HEK293 (cell line): Measurements from ENCODE around the gene TMEM145.

Experiments used
- CTCF ChIA-PET: fragments of 350-600 bp; formaldehyde crosslinking; extraction: SDS; loops from one replicate; lab custom pipeline; 2021; ENCODE audit warnings: antibody characterized with exemption; lab: Yijun Ruan, JAX
- POLR2A ChIA-PET: fragments of 300-600 bp; formaldehyde crosslinking; extraction: SDS; loops from one replicate; lab custom pipeline; 2020; ENCODE audit warnings: antibody characterized with exemption, inconsistent platforms; lab: Yijun Ruan, JAX
- H3K27ac ChIP-seq: fragments of 200-500 bp; sonication (Bioruptor generic); 2 replicates; pipeline ENCODE4 v1.5.1; 2014; ENCODE audit warnings: low read depth, low read length, control low read depth, inconsistent platforms; ENCODE audit errors: extremely low read depth
- H3K36me3 ChIP-seq, 2 experiments: fragments of 200-500 bp in 1 of 2; sonication (Bioruptor generic) in 1 of 2; 1 replicate in 1 of 2; 2 replicates in 1 of 2; pipeline ENCODE4 v1.5.1; 2014 to 2017; ENCODE audit warnings: inconsistent platforms in 2 of 2, low read length in 2 of 2; ENCODE audit not compliant: control insufficient read depth in 2 of 2, insufficient read depth in 1 of 2
- H3K4me1 ChIP-seq: fragments of 200-500 bp; sonication (Bioruptor generic); 2 replicates; pipeline ENCODE4 v1.5.1; 2014; ENCODE audit warnings: mild to moderate bottlenecking, low read length, inconsistent platforms; ENCODE audit not compliant: control insufficient read depth, insufficient read depth
- H3K4me3 ChIP-seq: 2 replicates; pipeline ENCODE4 v1.5.1; 2011; ENCODE audit warnings: low read depth, mild to moderate bottlenecking, control low read depth, low read length, moderate library complexity
- H3K9me3 ChIP-seq: fragments of 200-500 bp; sonication (Bioruptor generic); 2 replicates; pipeline ENCODE4 v1.5.1; 2014; ENCODE audit warnings: low read depth, low read length, inconsistent platforms; ENCODE audit not compliant: control insufficient read depth, insufficient read depth
- BCL6B ChIP-seq: fragments of 450-650 bp; formaldehyde crosslinking; IDR thresholded peaks from 2 replicates; pipeline ENCODE4 v1.5.1; 2017; ENCODE audit warnings: missing biosample characterization, missing genetic modification characterization
- PATZ1 ChIP-seq: fragments of 450-650 bp; formaldehyde crosslinking; IDR thresholded peaks from 2 replicates; pipeline ENCODE4 v1.5.1; 2016; ENCODE audit warnings: missing biosample characterization, missing genetic modification characterization
- ZIC2 ChIP-seq: fragments of 450-650 bp; formaldehyde crosslinking; IDR thresholded peaks from 2 replicates; pipeline ENCODE4 v1.5.1; 2016; ENCODE audit warnings: missing biosample characterization, missing genetic modification characterization
- ZNF280D ChIP-seq: fragments of 450-650 bp; formaldehyde crosslinking; IDR thresholded peaks from 2 replicates; pipeline ENCODE4 v1.5.1; 2016; ENCODE audit warnings: missing biosample characterization, missing genetic modification characterization
- ZNF341 ChIP-seq: fragments of 450-650 bp; formaldehyde crosslinking; IDR thresholded peaks from 2 replicates; pipeline ENCODE4; 2016; ENCODE audit warnings: low read depth, missing biosample characterization, missing genetic modification characterization
- ZNF501 ChIP-seq: fragments of 450-650 bp; formaldehyde crosslinking; IDR thresholded peaks from 2 replicates; pipeline ENCODE4 v1.5.1; 2016; ENCODE audit warnings: missing biosample characterization, missing genetic modification characterization
- TF ChIP-seq, protein P1 (sequence below): fragments of 450-650 bp; formaldehyde crosslinking; IDR thresholded peaks from 2 replicates; pipeline ENCODE4 v1.5.1; 2016; ENCODE audit warnings: missing biosample characterization, missing genetic modification characterization, borderline replicate concordance

The TMEM145 gene

DNA sequence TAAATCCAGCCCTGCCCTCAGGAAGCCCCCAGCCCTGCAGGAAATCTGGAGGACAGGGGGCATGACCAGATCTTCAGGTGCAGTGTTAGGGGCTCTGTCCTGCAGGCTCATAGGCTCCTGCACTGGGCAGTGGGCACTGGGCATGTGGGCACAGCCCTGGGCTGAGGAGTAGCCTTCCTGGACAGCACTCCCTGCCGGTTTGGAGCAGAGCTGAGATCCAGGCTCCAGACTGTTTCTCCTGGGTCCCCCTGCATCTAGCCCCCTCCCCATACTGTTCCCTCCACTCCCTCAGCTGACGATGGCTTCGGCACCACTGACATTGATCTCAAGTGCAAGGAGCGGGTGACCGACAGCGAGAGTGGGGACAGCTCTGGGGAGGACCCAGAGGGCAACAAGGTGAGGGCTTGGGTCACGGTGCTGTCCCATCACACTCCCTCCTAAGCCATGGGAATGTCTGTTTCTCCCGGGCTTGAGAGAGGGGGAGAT lies 23.5 kb upstream of the TMEM145 start:
- no peak overlapping the region for H3K27ac ChIP-seq
- no peak overlapping the region for H3K4me3 ChIP-seq
- peaks cover 8 to 80% of the 10 kb centered on the region in 2 experiments; a peak in 2 of 3 replicates for H3K36me3 ChIP-seq
- POLR2A ChIA-PET, result interaction anchor here (0.5 to 1.4 kb wide), 2 partner anchors 19 to 90 kb away, joined by 3 to 7 read pairs; no protein-coding TSS in a partner anchor
- CTCF ChIA-PET, result interaction anchor here (0.5 to 3.6 kb wide), 4 partner anchors 12 to 149 kb away, joined by 3 to 16 read pairs (median 3); no protein-coding TSS in a partner anchor
- TF ChIP-seq ZIC2 (tag by site-specific recombination) (peak; percentile 5; the same call in 1 of the 2 replicates), ZNF341 (tag by site-specific recombination) (peak; percentile 34; the same call in 1 of the 2 replicates), BCL6B (no peak)
- peaks cover 18% of the 10 kb centered on the region for H3K4me1 ChIP-seq
- H3K9me3 ChIP-seq, result no peaks in the 10 kb centered on the region

GRCh38 chr19:42290136-42290522 lies 23.0 kb upstream of the TMEM145 start:
- Histone ChIP-seq H3K27ac (no peak overlapping the region), H3K4me1 (peaks cover 12% of the 10 kb centered on the region), H3K9me3 (no peaks in the 10 kb centered on the region), H3K4me3 (no peak overlapping the region), H3K36me3 (peaks cover 12 to 82% of the 10 kb centered on the region in 2 experiments)
- TF ChIP-seq ZNF501 (tag by site-specific recombination) (no peak), PATZ1 (tag by site-specific recombination) (0 out of 2 replicates have a peak, but pooled peaks have one; percentile 32), ZNF280D (tag by site-specific recombination) (no peak)
- TF ChIP-seq, protein P1, sequence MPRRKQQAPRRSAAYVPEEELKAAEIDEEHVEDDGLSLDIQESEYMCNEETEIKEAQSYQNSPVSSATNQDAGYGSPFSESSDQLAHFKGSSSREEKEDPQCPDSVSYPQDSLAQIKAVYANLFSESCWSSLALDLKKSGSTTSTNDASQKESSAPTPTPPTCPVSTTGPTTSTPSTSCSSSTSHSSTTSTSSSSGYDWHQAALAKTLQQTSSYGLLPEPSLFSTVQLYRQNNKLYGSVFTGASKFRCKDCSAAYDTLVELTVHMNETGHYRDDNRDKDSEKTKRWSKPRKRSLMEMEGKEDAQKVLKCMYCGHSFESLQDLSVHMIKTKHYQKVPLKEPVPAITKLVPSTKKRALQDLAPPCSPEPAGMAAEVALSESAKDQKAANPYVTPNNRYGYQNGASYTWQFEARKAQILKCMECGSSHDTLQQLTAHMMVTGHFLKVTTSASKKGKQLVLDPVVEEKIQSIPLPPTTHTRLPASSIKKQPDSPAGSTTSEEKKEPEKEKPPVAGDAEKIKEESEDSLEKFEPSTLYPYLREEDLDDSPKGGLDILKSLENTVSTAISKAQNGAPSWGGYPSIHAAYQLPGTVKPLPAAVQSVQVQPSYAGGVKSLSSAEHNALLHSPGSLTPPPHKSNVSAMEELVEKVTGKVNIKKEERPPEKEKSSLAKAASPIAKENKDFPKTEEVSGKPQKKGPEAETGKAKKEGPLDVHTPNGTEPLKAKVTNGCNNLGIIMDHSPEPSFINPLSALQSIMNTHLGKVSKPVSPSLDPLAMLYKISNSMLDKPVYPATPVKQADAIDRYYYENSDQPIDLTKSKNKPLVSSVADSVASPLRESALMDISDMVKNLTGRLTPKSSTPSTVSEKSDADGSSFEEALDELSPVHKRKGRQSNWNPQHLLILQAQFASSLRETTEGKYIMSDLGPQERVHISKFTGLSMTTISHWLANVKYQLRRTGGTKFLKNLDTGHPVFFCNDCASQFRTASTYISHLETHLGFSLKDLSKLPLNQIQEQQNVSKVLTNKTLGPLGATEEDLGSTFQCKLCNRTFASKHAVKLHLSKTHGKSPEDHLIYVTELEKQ (tag by site-specific recombination), result no peak
- CTCF ChIA-PET, result interaction anchor here (0.7 to 3.6 kb wide), 6 partner anchors 13 to 194 kb away, joined by 3 to 16 read pairs (median 4); no protein-coding TSS in a partner anchor
- POLR2A ChIA-PET, result interaction anchor here (1.4 kb wide), 1 partner anchor 18 kb away, joined by 3 read pairs; no protein-coding TSS in a partner anchor
